NCI-H2081 treated with DMSO at 0.1 percent for 48 hours (cell line): ENCODE results near the gene GGTLC2.
A peak's percentile ranks its signal among the peaks of the same experiment; 100 is the strongest.

Experiments
- DNase-seq: peaks from one replicate; lab custom pipeline; 2025; lab: John Stamatoyannopoulos, UW

The GGTLC2 gene

DNA sequence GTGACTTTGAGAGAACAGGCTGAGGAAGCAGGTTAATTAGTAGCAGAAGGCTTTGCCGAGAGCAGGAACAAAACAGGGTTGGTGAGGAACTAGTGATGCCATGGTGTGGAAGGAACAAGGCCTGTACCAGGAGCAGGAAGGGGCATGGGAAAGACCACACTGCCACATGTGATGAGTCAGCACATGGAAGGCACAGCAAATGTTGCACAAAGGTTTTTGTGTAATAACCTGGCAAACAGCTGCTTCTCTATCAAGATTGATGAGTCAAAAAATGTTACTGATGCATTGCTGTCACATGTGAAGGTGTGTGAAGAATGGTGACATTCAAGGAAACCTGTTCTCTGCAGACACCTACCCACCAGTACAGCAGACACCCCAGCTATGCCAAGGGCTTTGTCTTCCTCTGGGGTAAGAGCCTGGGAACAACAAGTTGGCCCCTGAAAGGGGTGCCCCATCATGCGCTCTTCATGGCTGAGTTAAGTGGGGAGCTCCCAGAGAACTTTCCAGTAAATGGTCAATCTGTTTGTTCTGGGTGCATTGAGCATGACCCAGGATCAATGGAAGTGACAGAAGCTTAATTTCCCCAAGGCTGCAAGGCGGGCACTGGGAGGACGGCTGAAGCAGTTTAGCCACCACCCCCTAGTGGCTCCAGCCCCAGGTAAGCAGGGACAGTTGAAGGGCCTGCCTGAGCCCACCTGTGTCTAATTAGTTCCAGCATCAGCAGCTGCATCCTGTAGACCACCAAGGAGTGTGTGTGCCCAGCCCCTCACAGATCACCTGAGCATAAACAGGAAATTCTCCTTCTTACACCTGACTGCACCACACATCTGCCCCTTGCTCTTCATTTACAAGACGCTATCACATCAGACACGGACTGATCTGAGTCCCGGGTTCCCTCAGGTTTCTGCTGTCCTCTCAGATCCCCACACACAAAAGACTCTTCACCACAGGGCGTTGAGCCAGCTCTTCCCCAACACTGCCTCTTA lies 47.6 kb downstream of the GGTLC2 start:
- DNase-seq = no peak

DNA sequence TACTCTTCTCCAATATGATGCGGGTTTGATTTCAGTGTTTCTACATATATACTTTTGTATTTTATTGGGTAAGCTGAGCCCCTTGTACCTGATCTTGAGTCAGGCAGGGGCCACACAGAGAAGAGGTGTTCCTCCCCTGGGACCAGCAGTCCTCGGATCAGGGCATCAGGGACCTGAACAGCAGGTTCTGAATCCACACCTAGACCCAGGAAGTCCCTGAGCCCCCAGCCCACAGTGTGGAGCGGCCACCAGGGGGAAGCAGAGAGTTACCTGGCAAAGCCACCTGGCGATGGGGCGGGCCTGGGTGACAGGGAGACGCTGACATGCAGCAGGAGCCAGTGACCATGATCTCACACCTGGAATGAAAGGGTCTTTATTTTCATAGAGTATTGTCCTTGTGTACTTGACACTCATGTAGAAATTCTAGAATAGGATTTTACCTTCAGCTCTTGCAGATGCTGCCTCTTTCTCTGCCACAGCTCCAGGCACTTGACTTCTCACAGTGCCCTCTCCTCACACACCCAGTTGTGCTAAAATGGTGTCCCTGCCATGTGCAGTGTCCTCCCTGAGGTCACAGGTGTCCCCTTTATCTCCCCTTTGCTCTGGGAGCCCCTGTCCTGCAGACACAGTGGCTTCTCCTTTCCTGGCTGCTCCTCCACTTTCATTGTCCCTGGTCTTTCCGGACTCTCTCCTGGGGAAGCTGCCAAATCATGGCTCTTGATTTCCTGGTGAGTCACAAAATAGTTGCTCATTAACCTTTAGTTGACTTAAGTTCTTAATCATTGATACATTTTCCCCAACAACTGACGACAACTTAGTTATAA lies 48.5 kb downstream of the GGTLC2 start:
- DNase-seq = peak; percentile 8

DNA sequence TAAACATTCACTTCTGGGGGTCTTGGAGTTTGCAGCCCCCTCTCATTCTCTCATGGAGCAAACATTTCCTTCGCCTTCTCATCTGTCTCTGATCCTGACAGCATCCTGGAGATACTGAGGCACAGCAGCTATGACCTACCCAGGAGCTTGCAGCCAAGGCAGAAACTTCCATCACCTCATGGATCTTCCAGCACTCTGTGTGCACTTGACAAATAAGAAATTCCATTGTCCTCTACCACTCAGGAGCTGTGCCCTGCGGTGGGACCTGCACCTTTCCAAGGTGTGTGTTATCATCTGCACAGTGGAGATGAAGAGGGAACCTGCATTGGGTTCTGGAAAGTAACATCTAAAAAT lies 49.1 kb downstream of the GGTLC2 start:
- no peak for DNase-seq

DNA sequence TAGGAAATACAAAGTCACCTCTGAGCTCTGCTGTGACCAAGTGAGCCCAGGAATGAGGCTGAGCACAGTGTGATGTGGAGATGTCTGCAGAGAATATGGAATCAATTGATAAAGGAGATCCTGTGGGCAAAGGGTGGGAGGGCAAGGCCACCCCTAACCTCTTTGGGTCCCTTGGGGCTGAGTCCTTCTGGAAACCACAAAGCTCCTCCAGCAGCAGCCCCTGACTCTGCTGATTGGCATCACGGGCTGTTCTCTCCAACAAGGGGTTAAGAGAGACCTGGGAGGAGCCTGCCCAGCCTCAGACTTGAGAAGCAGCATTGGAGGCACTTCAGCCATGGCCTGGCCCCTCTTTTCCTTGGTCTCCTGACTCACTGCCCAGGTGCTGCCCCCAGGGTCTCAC lies 49.7 kb downstream of the GGTLC2 start:
- no peak for DNase-seq

DNA sequence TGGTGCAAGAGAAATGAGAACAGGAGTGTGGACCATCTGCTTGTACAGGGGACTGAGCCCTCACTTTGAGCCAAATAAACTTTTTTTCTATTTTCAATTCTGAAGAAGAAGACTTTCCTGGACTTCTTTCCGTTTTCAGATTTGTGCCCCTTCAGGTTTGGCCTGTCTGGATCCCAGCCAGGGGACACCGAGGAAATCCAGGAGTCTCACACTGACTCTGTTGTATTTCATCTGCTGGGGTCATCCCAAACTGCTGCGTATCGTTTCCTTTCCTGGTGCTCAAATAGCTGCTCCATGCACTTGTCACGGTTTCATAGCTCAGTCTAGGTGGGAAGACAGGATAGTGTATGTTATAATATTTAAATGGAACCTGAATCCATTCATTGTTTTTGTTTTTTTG lies 51.7 kb downstream of the GGTLC2 start:
- DNase-seq = no peak
